Esophagus squamous epithelium (tissue), 4 donors: ENCODE measurements around the gene SH3PXD2A.
"Not testable (repeated sequence)": the region's sequence is repeated elsewhere in the genome, so short reads cannot be mapped to it uniquely, and the experiment has no call there.

Experiments used
- POLR2A ChIP-seq, 4 donors: fragments of 450-650 bp; IDR thresholded peaks; one replicate each; pipeline ENCODE4 v1.6.1; 2017; ENCODE audit warnings: antibody characterized with exemption in 4 of 4, mild to moderate bottlenecking in 4 of 4, moderate library complexity in 3 of 4
- TF ChIP-seq, protein P1 (sequence below), 6 experiments: fragments of 450-650 bp in 4 of 6; fragments of 200-600 bp in 2 of 6; sonication (generic) in 2 of 6; IDR thresholded peaks; one replicate each; pipeline ENCODE4 v1.5.1; 2016 to 2019; ENCODE audit warnings: antibody characterized with exemption in 6 of 6, mild to moderate bottlenecking in 4 of 6, moderate library complexity in 4 of 6

DNA sequence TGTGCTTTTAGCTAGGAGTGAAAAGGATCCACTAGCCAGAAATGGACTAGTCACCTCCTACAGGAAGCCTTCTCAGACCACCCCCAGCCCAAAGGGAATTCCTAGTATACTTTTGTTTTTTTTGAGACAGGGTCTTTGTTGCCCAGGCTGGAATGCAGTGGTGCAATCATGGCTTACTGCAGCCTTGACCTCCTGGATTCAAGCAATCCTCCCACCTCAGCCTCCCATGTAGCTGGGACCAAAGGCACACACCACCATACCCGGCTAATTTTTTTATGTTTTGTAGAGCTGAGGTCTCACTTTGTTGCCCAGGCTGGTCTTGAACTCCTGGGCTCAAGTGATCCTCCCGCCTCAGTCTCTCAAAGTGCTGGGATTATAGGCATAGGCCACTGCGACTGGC, 192.7 kb downstream of the SH3PXD2A start:
- TF ChIP-seq, protein P1, sequence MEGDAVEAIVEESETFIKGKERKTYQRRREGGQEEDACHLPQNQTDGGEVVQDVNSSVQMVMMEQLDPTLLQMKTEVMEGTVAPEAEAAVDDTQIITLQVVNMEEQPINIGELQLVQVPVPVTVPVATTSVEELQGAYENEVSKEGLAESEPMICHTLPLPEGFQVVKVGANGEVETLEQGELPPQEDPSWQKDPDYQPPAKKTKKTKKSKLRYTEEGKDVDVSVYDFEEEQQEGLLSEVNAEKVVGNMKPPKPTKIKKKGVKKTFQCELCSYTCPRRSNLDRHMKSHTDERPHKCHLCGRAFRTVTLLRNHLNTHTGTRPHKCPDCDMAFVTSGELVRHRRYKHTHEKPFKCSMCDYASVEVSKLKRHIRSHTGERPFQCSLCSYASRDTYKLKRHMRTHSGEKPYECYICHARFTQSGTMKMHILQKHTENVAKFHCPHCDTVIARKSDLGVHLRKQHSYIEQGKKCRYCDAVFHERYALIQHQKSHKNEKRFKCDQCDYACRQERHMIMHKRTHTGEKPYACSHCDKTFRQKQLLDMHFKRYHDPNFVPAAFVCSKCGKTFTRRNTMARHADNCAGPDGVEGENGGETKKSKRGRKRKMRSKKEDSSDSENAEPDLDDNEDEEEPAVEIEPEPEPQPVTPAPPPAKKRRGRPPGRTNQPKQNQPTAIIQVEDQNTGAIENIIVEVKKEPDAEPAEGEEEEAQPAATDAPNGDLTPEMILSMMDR (IDR thresholded peaks at IDR 0.05): not testable (repeated sequence)
- TF ChIP-seq POLR2A (IDR thresholded peaks at IDR 0.05): not testable (repeated sequence)
